ENCODE results near the gene SCARB2.

- no peak for TF ChIP-seq CTCF (IDR thresholded peaks at IDR 0.05; ENCODE audit: insufficient read depth, low read depth, low read length)
- no peak for TF ChIP-seq EZH2 (IDR thresholded peaks at IDR 0.05; ENCODE audit: insufficient read depth, low read length)
Observed at GRCh38 chr4:76195326-76195725, 18.3 kb downstream of the SCARB2 start.
